Endothelial cell of umbilical vein (primary cell): ENCODE data around the gene HIVEP1. TPM values are rescaled to one million over a fixed set of nuclear protein-coding genes. Genes with fewer than 3 reads are reported as not detected.

Source experiments
- BruUV-seq: library from RNA; stranded (reverse); fragments of 400-500 nt; replicated peaks from 2 replicates; lab custom pipeline; 2021; lab: Mats Ljungman, UMichigan
- CTCF ChIA-PET: fragments of 300-600, 350-600 bp; sonication (Branson Sonifier 250); formaldehyde crosslinking; loops from one replicate; lab custom pipeline; 2021; ENCODE audit warnings: antibody characterized with exemption, inconsistent platforms; lab: Charles Lee
- POLR2A ChIA-PET: fragments of 300-600, 350-600 bp; sonication (Branson Sonifier 250); formaldehyde crosslinking; loops from one replicate; lab custom pipeline; 2021; ENCODE audit warnings: antibody characterized with exemption, inconsistent platforms; lab: Charles Lee
- DNase-seq: peaks from one replicate; pipeline ENCODE4 v3.0.0-alpha.2; 2011; ENCODE audit warnings: low read depth, low spot score
- FAIRE-seq: peaks from 2 replicates; lab custom pipeline; 2011; peaks lifted over from hg19 to GRCh38; lab: Jason Lieb, UNC
- H2AFZ ChIP-seq: 2 replicates; pipeline ENCODE4 v1.6.0; 2012; ENCODE audit warnings: low read depth, low read length, control low read depth, inconsistent platforms
- H3K27ac ChIP-seq: 2 replicates; pipeline ENCODE4 v1.5.1; 2011; ENCODE audit warnings: low read depth, mild to moderate bottlenecking, control low read depth, low read length, moderate library complexity; ENCODE audit not compliant: insufficient read depth
- H3K27me3 ChIP-seq, 2 experiments: 2 replicates each; pipeline versions ENCODE4 v1.6.0 to v1.6.1; 2011; ENCODE audit warnings: low read length in 2 of 2, mixed read lengths in 1 of 2; ENCODE audit not compliant: control insufficient read depth in 2 of 2, insufficient read depth in 2 of 2
- H3K36me3 ChIP-seq, 2 experiments: 2 replicates in 1 of 2; 3 replicates in 1 of 2; pipeline ENCODE4 v1.5.1; 2011; ENCODE audit warnings: low read length in 2 of 2, mild to moderate bottlenecking in 1 of 2, moderate library complexity in 1 of 2; ENCODE audit not compliant: control insufficient read depth in 2 of 2, insufficient read depth in 2 of 2; ENCODE audit errors: extremely low read depth in 1 of 2
- H3K4me1 ChIP-seq: 3 replicates; pipeline ENCODE4 v1.5.1; 2011; ENCODE audit warnings: mild to moderate bottlenecking, low read length; ENCODE audit not compliant: control insufficient read depth, insufficient read depth; ENCODE audit errors: extremely low read depth
- H3K4me2 ChIP-seq: 2 replicates; pipeline ENCODE4 v1.6.1; 2011; ENCODE audit warnings: low read length, control low read depth, mixed read lengths; ENCODE audit not compliant: insufficient read depth
- H3K4me3 ChIP-seq, 3 experiments: fragments of 200-600 bp in 1 of 3; sonication (generic), shearing (Covaris generic) in 1 of 3; replicated peaks in 1 of 3; 2 replicates each; pipeline ENCODE4 v1.5.1; 2011 to 2016; ENCODE audit warnings: control low read depth in 3 of 3, low read length in 3 of 3, mild to moderate bottlenecking in 2 of 3, inconsistent platforms in 1 of 3, low read depth in 1 of 3, moderate library complexity in 1 of 3; ENCODE audit not compliant: insufficient read depth in 1 of 3
- H3K79me2 ChIP-seq: 2 replicates; pipeline ENCODE4 v1.6.0; 2012; ENCODE audit warnings: low read length, inconsistent platforms; ENCODE audit not compliant: control insufficient read depth, insufficient read depth
- H3K9ac ChIP-seq: replicated peaks from 2 replicates; pipeline ENCODE3; 2011; ENCODE audit warnings: low read length, control low read depth; ENCODE audit not compliant: insufficient read depth; ENCODE audit errors: extremely low read depth
- H3K9me1 ChIP-seq: replicated peaks from 3 replicates; pipeline ENCODE4 v1.6.0; 2011; ENCODE audit warnings: mild to moderate bottlenecking, low read length; ENCODE audit not compliant: control insufficient read depth, insufficient read depth; ENCODE audit errors: extremely low read depth
- H3K9me3 ChIP-seq: replicated peaks from 2 replicates; pipeline ENCODE4 v1.5.1; 2012; ENCODE audit warnings: low read length, inconsistent platforms; ENCODE audit not compliant: control insufficient read depth, insufficient read depth
- H4K20me1 ChIP-seq: replicated peaks from 2 replicates; pipeline ENCODE3; 2011; ENCODE audit warnings: mild to moderate bottlenecking, low read length; ENCODE audit not compliant: control insufficient read depth, insufficient read depth; ENCODE audit errors: extremely low read depth
- CTCF ChIP-seq, 2 donors: IDR thresholded peaks; 1 replicate in 1 of 2; 2 replicates in 1 of 2; pipeline ENCODE4 v1.5.1; 2011; ENCODE audit warnings: low read length in 2 of 2, mild to moderate bottlenecking in 2 of 2, moderate library complexity in 2 of 2, control low read depth in 1 of 2, inconsistent platforms in 1 of 2, low read depth in 1 of 2; ENCODE audit not compliant: insufficient read depth in 1 of 2; ENCODE audit errors: extremely low read depth in 1 of 2
- EZH2 ChIP-seq: IDR thresholded peaks from 2 replicates; pipeline ENCODE4 v1.6.1; 2012; ENCODE audit warnings: borderline replicate concordance, low read depth, mild to moderate bottlenecking, moderate library complexity, low read length, inconsistent platforms; ENCODE audit not compliant: severe bottlenecking
- FOS ChIP-seq: IDR thresholded peaks from 2 replicates; pipeline ENCODE4 v1.6.1; 2011; ENCODE audit warnings: mild to moderate bottlenecking, low read length, moderate library complexity, borderline replicate concordance; ENCODE audit not compliant: insufficient read depth
- GATA2 ChIP-seq: IDR thresholded peaks from 2 replicates; pipeline ENCODE4 v1.7.0; 2011; ENCODE audit warnings: low read depth, mild to moderate bottlenecking, moderate library complexity, mixed read lengths, low read length; ENCODE audit not compliant: insufficient read length, insufficient read depth
- JUN ChIP-seq: IDR thresholded peaks from 2 replicates; pipeline ENCODE4 v1.6.1; 2011; ENCODE audit warnings: borderline replicate concordance, low read depth; ENCODE audit not compliant: insufficient read length, insufficient read depth
- MAX ChIP-seq: IDR thresholded peaks from 2 replicates; pipeline ENCODE4 v1.6.1; 2011; ENCODE audit not compliant: insufficient read depth, insufficient read length
- MYC ChIP-seq: IDR thresholded peaks from one replicate; pipeline ENCODE4 v1.6.1; 2011; ENCODE audit warnings: mild to moderate bottlenecking, low read depth, low read length
- POLR2A ChIP-seq: IDR thresholded peaks from 2 replicates; pipeline ENCODE4 v1.6.1; 2012; ENCODE audit warnings: low read depth, mild to moderate bottlenecking, control low read depth, low read length
- POLR2AphosphoS5 ChIP-seq: IDR thresholded peaks from 2 replicates; pipeline ENCODE4 v1.6.1; 2012; ENCODE audit warnings: low read depth, mild to moderate bottlenecking, control low read depth, low read length, moderate library complexity; ENCODE audit not compliant: insufficient read depth
- dilution Hi-C: fragments of 300-500 bp; cut with MboI; formaldehyde crosslinking; loops from one replicate; pipeline ENCODE4 v1.15.0; 2019; ENCODE audit warnings: low sequenced_read_pairs; ENCODE audit not compliant: extremely low pct_ligation_motif_present
- intact Hi-C: fragments of 100-400 bp; cut with micrococcal nuclease; formaldehyde crosslinking; loops from one replicate; pipeline ENCODE4 v1.10.0; 2022
- polyA plus RNA-seq, 4 experiments: library from polyadenylated mRNA; depleted of rRNA in 3 of 4; stranded (reverse) in 3 of 4; unstranded in 1 of 4; fragments of >200 nt; gene quantifications; 2 replicates each; pipeline versions ENCODE4 v1.2.1 to v1.2.3, GENCODE V29; 2011 to 2012; ENCODE audit warnings: missing spikeins in 1 of 4
- total RNA-seq: library from RNA; stranded (reverse); gene quantifications from 2 replicates; pipeline ENCODE4 v1.2.3, GENCODE V29; 2021

The HIVEP1 gene
- total and polyA plus RNA-seq, 2 donors (not counting 3 experiments of a cell fraction or from before 2014, with no cell fraction given) = 33.5 to 49.2 TPM

- H3K36me3 ChIP-seq = peaks cover 5 to 6% of the 10 kb centered on the region in 2 experiments
- no peak overlapping the region for H3K27ac ChIP-seq
- dilution Hi-C loops = no loop called here
- H3K79me2 ChIP-seq = peaks cover 12% of the 10 kb centered on the region
- TF ChIP-seq GATA2 (no peak), CTCF (IDR thresholded peaks at IDR 0.05; ENCODE audit: extremely low read depth in 1 of 2, insufficient read depth in 1 of 2, low read depth in 1 of 2, low read length in 2 of 2) (no peak), EZH2 (no peak), POLR2AphosphoS5 (no peak), JUN (no peak), POLR2A (no peak), FOS (no peak), MAX (no peak), MYC (no peak)
- H3K27me3 ChIP-seq = no peaks in the 10 kb centered on the region
- ChIA-PET POLR2A (no interaction called here), CTCF (no interaction called here)
- no peak overlapping the region for H3K4me2 ChIP-seq
- H2AFZ ChIP-seq = no peak overlapping the region
- BruUV-seq = no TSS peak
- no peak overlapping the region for H3K4me3 ChIP-seq
- H3K4me1 ChIP-seq = peaks cover 10% of the 10 kb centered on the region
- no peaks in the 10 kb centered on the region for H3K9me1 ChIP-seq
- intact Hi-C loops = no loop called here
- FAIRE-seq (no peak), DNase-seq (no peak)
- no peaks in the 10 kb centered on the region for H3K9me3 ChIP-seq
- H3K9ac ChIP-seq = no peak overlapping the region
- H4K20me1 ChIP-seq = no peaks in the 10 kb centered on the region
These were observed 103.4 kb downstream of the HIVEP1 start for GRCh38 chr6:12115492-12115891.
